MM.1S (cell line): Measurements from ENCODE around the gene FAM228B.

ENCODE experiments used
- DNase-seq: peaks from one replicate; pipeline ENCODE4 v3.0.0-alpha.2; 2015
- H2AFZ ChIP-seq: fragments of 300-600 bp; sonication (generic); 2 replicates; pipeline ENCODE4 v1.6.0; 2016; ENCODE audit warnings: antibody characterized with exemption, low read length
- H3F3A ChIP-seq: fragments of 300-600 bp; sonication (generic); 2 replicates; pipeline ENCODE4 v1.6.1; 2016; ENCODE audit warnings: mild to moderate bottlenecking, antibody characterized with exemption, low read length, moderate library complexity, mixed read lengths; ENCODE audit not compliant: insufficient read depth
- H3K27ac ChIP-seq: fragments of 300-600 bp; sonication (generic); 2 replicates; pipeline ENCODE4 v1.5.1; 2016; ENCODE audit warnings: mild to moderate bottlenecking, low read length
- H3K27me3 ChIP-seq: fragments of 300-600 bp; sonication (generic); replicated peaks from 2 replicates; pipeline ENCODE4 v1.6.0; 2016; ENCODE audit warnings: low read length; ENCODE audit not compliant: insufficient read depth
- H3K36me3 ChIP-seq: fragments of 300-600 bp; sonication (generic); replicated peaks from 2 replicates; pipeline ENCODE4 v1.6.1; 2016; ENCODE audit warnings: mild to moderate bottlenecking, low read length, mixed read lengths; ENCODE audit not compliant: insufficient read depth
- H3K4me1 ChIP-seq: fragments of 300-600 bp; sonication (generic); 2 replicates; pipeline ENCODE4 v1.6.1; 2016; ENCODE audit warnings: low read length, mixed read lengths
- H3K4me2 ChIP-seq: fragments of 300-600 bp; sonication (generic); 2 replicates; pipeline ENCODE4 v1.6.0; 2016; ENCODE audit warnings: low read depth, low read length
- H3K4me3 ChIP-seq: fragments of 300-600 bp; sonication (generic); 2 replicates; pipeline ENCODE4 v1.5.1; 2016; ENCODE audit warnings: low read length, mixed read lengths
- H3K79me2 ChIP-seq: fragments of 300-600 bp; sonication (generic); 2 replicates; pipeline ENCODE4 v1.6.1; 2016; ENCODE audit warnings: mixed run types, low read length, mixed read lengths
- H3K9ac ChIP-seq: fragments of 300-600 bp; sonication (generic); 2 replicates; pipeline ENCODE4 v1.6.1; 2016; ENCODE audit warnings: low read length, mixed read lengths
- H3K9me2 ChIP-seq: fragments of 300-600 bp; sonication (generic); replicated peaks from 2 replicates; pipeline ENCODE4 v1.6.1; 2016; ENCODE audit warnings: mild to moderate bottlenecking, low read length, mixed read lengths; ENCODE audit not compliant: insufficient read depth
- H3K9me3 ChIP-seq: fragments of 300-600 bp; sonication (generic); replicated peaks from 2 replicates; pipeline ENCODE4 v1.6.1; 2016; ENCODE audit warnings: mild to moderate bottlenecking, low read length, mixed read lengths; ENCODE audit not compliant: insufficient read depth
- H4K20me1 ChIP-seq: fragments of 300-600 bp; sonication (generic); 2 replicates; pipeline ENCODE4 v1.6.1; 2016; ENCODE audit warnings: mild to moderate bottlenecking, low read length, moderate library complexity, mixed read lengths; ENCODE audit not compliant: insufficient read depth
- EZH2 ChIP-seq: fragments of 300-600 bp; sonication (generic); optimal IDR thresholded peaks from 2 replicates; pipeline ENCODE3; 2017; ENCODE audit warnings: low read depth, mild to moderate bottlenecking, antibody characterized with exemption, low read length, mixed read lengths
- EZH2phosphoT487 ChIP-seq: fragments of 300-600 bp; sonication (generic); IDR thresholded peaks from 2 replicates; pipeline ENCODE4 v1.6.1; 2018; ENCODE audit warnings: antibody characterized with exemption, low read length
- TF ChIP-seq, protein P1 (sequence below): fragments of 300-600 bp; sonication (generic); IDR thresholded peaks from 2 replicates; pipeline ENCODE4 v1.5.1; 2016; ENCODE audit warnings: antibody characterized with exemption, low read length, mixed read lengths

Gene FAM228B

DNA sequence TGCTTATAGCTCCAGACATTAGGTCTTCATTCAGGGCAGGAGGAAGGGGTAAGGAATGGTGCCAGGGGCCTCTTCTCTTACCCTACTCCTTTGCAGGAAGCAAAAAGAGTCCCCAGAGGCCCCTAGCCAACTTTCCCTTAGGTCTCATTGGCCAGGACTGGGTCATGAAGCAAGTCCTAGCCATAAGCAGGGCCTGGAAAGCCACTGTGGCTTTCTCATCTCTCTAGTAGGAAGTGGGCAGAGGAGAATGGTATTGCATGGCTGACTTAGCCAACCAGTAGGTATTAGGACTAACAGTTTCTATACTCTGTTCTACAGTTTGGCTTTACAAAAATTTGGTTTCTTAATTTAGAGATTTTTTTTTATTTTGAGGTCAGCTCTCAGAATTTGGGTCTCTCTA is 56.4 kb downstream of the FAM228B start:
- H2AFZ ChIP-seq, result no peak overlapping the region
- H3K9me2 ChIP-seq, result no peaks in the 10 kb centered on the region
- no peaks in the 10 kb centered on the region for H3K79me2 ChIP-seq
- H3K4me1 ChIP-seq, result no peaks in the 10 kb centered on the region
- TF ChIP-seq EZH2 (no peak), EZH2phosphoT487 (no peak)
- TF ChIP-seq, protein P1, sequence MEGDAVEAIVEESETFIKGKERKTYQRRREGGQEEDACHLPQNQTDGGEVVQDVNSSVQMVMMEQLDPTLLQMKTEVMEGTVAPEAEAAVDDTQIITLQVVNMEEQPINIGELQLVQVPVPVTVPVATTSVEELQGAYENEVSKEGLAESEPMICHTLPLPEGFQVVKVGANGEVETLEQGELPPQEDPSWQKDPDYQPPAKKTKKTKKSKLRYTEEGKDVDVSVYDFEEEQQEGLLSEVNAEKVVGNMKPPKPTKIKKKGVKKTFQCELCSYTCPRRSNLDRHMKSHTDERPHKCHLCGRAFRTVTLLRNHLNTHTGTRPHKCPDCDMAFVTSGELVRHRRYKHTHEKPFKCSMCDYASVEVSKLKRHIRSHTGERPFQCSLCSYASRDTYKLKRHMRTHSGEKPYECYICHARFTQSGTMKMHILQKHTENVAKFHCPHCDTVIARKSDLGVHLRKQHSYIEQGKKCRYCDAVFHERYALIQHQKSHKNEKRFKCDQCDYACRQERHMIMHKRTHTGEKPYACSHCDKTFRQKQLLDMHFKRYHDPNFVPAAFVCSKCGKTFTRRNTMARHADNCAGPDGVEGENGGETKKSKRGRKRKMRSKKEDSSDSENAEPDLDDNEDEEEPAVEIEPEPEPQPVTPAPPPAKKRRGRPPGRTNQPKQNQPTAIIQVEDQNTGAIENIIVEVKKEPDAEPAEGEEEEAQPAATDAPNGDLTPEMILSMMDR, result no peak
- no peaks in the 10 kb centered on the region for H3F3A ChIP-seq
- H3K36me3 ChIP-seq, result no peaks in the 10 kb centered on the region
- no peaks in the 10 kb centered on the region for H3K27me3 ChIP-seq
- no peak overlapping the region for H3K4me3 ChIP-seq
- H3K9ac ChIP-seq, result no peak overlapping the region
- no peaks in the 10 kb centered on the region for H3K9me3 ChIP-seq
- peak; percentile 16 for DNase-seq
- no peak overlapping the region for H3K4me2 ChIP-seq
- no peaks in the 10 kb centered on the region for H4K20me1 ChIP-seq
- no peak overlapping the region for H3K27ac ChIP-seq

DNA sequence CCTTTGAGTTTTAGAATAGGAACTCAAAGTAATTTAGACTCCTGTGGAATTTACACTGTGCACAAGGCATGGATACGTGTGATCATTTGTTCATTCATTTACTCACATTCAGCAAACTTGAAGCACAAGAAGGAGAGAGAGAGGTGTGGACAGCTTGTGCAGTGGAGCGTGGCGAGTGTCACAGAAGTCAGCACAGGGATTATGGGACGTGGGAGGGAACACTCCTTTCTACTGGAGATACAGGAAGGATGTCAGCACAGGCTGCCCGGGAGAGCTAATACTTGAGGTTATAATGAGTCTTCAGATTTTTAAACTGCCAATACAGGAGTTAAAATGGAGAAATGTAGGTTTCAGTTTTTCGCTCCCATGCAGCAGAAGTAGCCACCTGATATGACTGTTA is 58.6 kb downstream of the FAM228B start:
- H3F3A ChIP-seq, result no peaks in the 10 kb centered on the region
- H3K4me2 ChIP-seq, result no peak overlapping the region
- no peaks in the 10 kb centered on the region for H3K4me1 ChIP-seq
- H3K36me3 ChIP-seq, result no peaks in the 10 kb centered on the region
- H3K27me3 ChIP-seq, result no peaks in the 10 kb centered on the region
- H3K9me3 ChIP-seq, result no peaks in the 10 kb centered on the region
- TF ChIP-seq, protein P1, result no peak
- TF ChIP-seq EZH2, result no peak
- no peak for TF ChIP-seq EZH2phosphoT487
- no peak for DNase-seq
- H3K9ac ChIP-seq, result no peak overlapping the region
- no peaks in the 10 kb centered on the region for H4K20me1 ChIP-seq
- no peaks in the 10 kb centered on the region for H3K9me2 ChIP-seq
- no peak overlapping the region for H3K27ac ChIP-seq
- no peak overlapping the region for H3K4me3 ChIP-seq
- H2AFZ ChIP-seq, result no peak overlapping the region
- H3K79me2 ChIP-seq, result no peaks in the 10 kb centered on the region

DNA sequence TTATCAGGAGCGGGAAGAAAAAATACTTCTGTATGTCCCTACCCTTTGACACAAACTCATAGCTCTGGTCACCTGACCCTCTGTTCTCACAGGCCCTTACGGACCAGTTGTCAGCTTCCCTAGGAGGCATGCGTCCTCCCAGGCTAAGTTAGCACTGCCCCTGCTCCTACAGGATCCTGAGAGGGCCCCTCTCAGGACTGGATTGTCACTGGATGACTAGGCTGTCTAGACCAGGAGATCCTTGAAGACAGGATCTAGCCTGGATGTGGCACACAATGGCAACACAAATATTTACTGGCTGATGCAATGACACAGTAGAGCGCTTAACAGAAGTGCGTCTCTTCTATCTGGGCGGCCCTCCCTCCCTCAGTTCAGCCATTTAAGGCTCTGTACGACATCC is 59.2 kb downstream of the FAM228B start:
- no peaks in the 10 kb centered on the region for H3F3A ChIP-seq
- no peak overlapping the region for H2AFZ ChIP-seq
- no peak overlapping the region for H3K27ac ChIP-seq
- no peaks in the 10 kb centered on the region for H4K20me1 ChIP-seq
- no peaks in the 10 kb centered on the region for H3K79me2 ChIP-seq
- no peak for DNase-seq
- H3K9me2 ChIP-seq, result no peaks in the 10 kb centered on the region
- no peaks in the 10 kb centered on the region for H3K36me3 ChIP-seq
- H3K27me3 ChIP-seq, result no peaks in the 10 kb centered on the region
- no peaks in the 10 kb centered on the region for H3K9me3 ChIP-seq
- H3K4me2 ChIP-seq, result no peak overlapping the region
- no peak overlapping the region for H3K9ac ChIP-seq
- no peaks in the 10 kb centered on the region for H3K4me1 ChIP-seq
- H3K4me3 ChIP-seq, result no peak overlapping the region
- TF ChIP-seq, protein P1, result no peak
- no peak for TF ChIP-seq EZH2
- no peak for TF ChIP-seq EZH2phosphoT487
